IMR-90 (cell line): ENCODE measurements around the gene SLC26A1. TPM values are rescaled to one million over a fixed set of nuclear protein-coding genes. Genes with fewer than 3 reads are reported as not detected.

Experiments
- ATAC-seq: fragments of 200-7000 bp; cut with Tn5 transposase; 2 replicates; pipeline ENCODE4 v1.9.1; 2020; ENCODE audit warnings: low read depth, mild to moderate bottlenecking, moderate library complexity
- BruUV-seq: library from RNA; stranded (reverse); fragments of 400-500 nt; replicated peaks from 2 replicates; lab custom pipeline; 2021; lab: Mats Ljungman, UMichigan
- CTCF ChIA-PET: fragments of 300-600 bp; formaldehyde crosslinking; extraction: SDS; loops from one replicate; lab custom pipeline; 2021; ENCODE audit warnings: antibody characterized with exemption; lab: Yijun Ruan, JAX
- POLR2A ChIA-PET: fragments of 300-600 bp; sonication (Branson Sonifier 250); formaldehyde crosslinking; loops from one replicate; lab custom pipeline; 2022; ENCODE audit warnings: antibody characterized with exemption; ENCODE audit not compliant: unreplicated experiment; lab: Charles Lee
- DNase-seq: peaks from one replicate; pipeline ENCODE4 v3.0.0; 2013
- H2AFZ ChIP-seq: replicated peaks from 2 replicates; pipeline ENCODE3; 2013; ENCODE audit warnings: low read length, mild to moderate bottlenecking; ENCODE audit not compliant: poor library complexity
- H2AK5ac ChIP-seq: 2 replicates; pipeline ENCODE4 v1.6.1; 2013; ENCODE audit warnings: low read depth, low read length, inconsistent platforms
- H2AK9ac ChIP-seq: replicated peaks from 2 replicates; pipeline ENCODE3; 2013; ENCODE audit warnings: mild to moderate bottlenecking, low read depth, low read length, moderate library complexity; ENCODE audit not compliant: poor library complexity
- H2BK120ac ChIP-seq: 2 replicates; pipeline ENCODE4 v1.6.1; 2013; ENCODE audit warnings: low read depth, low read length, inconsistent platforms
- H2BK15ac ChIP-seq: 3 replicates; pipeline ENCODE4 v1.6.1; 2013; ENCODE audit warnings: low read depth, low read length, inconsistent platforms
- H2BK20ac ChIP-seq: 2 replicates; pipeline ENCODE4 v1.6.1; 2013; ENCODE audit warnings: low read depth, mild to moderate bottlenecking, inconsistent platforms, low read length, moderate library complexity
- H2BK5ac ChIP-seq: 2 replicates; pipeline ENCODE4 v1.6.1; 2013; ENCODE audit warnings: mild to moderate bottlenecking, low read depth, low read length, inconsistent platforms; ENCODE audit not compliant: poor library complexity, severe bottlenecking
- H3K14ac ChIP-seq: replicated peaks from 2 replicates; pipeline ENCODE4 v1.6.1; 2013; ENCODE audit warnings: low read depth, low read length, inconsistent platforms
- H3K18ac ChIP-seq: 2 replicates; pipeline ENCODE4 v1.6.1; 2013; ENCODE audit warnings: low read depth, low read length, control low read depth
- H3K23ac ChIP-seq: 2 replicates; pipeline ENCODE4 v1.6.1; 2013; ENCODE audit warnings: low read depth, low read length, inconsistent platforms
- H3K27ac ChIP-seq: 2 replicates; pipeline ENCODE4 v1.5.1; 2013; ENCODE audit warnings: mild to moderate bottlenecking, control low read depth, low read length; ENCODE audit not compliant: insufficient read depth
- H3K27me3 ChIP-seq: 2 replicates; pipeline ENCODE4 v1.6.1; 2013; ENCODE audit warnings: low read length; ENCODE audit not compliant: control insufficient read depth, insufficient read depth
- H3K36me3 ChIP-seq: 2 replicates; pipeline ENCODE4 v1.6.1; 2013; ENCODE audit warnings: low read length, mixed read lengths; ENCODE audit not compliant: control insufficient read depth, insufficient read depth
- H3K4ac ChIP-seq: 2 replicates; pipeline ENCODE4 v1.6.1; 2013; ENCODE audit warnings: low read depth, low read length, inconsistent platforms
- H3K4me1 ChIP-seq: 2 replicates; pipeline ENCODE4 v1.6.1; 2013; ENCODE audit warnings: low read length, mixed read lengths; ENCODE audit not compliant: control insufficient read depth, insufficient read depth
- H3K4me2 ChIP-seq: 2 replicates; pipeline ENCODE4 v1.6.1; 2013; ENCODE audit warnings: low read depth, mild to moderate bottlenecking, control low read depth, low read length, moderate library complexity
- H3K4me3 ChIP-seq: 2 replicates; pipeline ENCODE4 v1.5.1; 2013; ENCODE audit warnings: low read depth, mild to moderate bottlenecking, control low read depth, low read length, moderate library complexity; ENCODE audit not compliant: insufficient read depth
- H3K56ac ChIP-seq: 2 replicates; pipeline ENCODE4 v1.6.1; 2013; ENCODE audit warnings: low read length, inconsistent platforms; ENCODE audit not compliant: insufficient read depth; ENCODE audit errors: extremely low read depth
- H3K79me1 ChIP-seq, 2 experiments: 2 replicates each; pipeline ENCODE4 v1.6.1; 2013; ENCODE audit warnings: low read length in 2 of 2, inconsistent platforms in 1 of 2, low read depth in 1 of 2
- H3K9ac ChIP-seq: 2 replicates; pipeline ENCODE4 v1.6.1; 2013; ENCODE audit warnings: low read depth, low read length, control low read depth
- H3K9me1 ChIP-seq: 2 replicates; pipeline ENCODE4 v1.6.1; 2013; ENCODE audit warnings: low read length, inconsistent platforms; ENCODE audit not compliant: insufficient read depth
- H3K9me3 ChIP-seq: 2 replicates; pipeline ENCODE4 v1.6.1; 2013; ENCODE audit warnings: low read length; ENCODE audit not compliant: control insufficient read depth, insufficient read depth
- H4K20me1 ChIP-seq: 2 replicates; pipeline ENCODE4 v1.6.1; 2013; ENCODE audit warnings: low read length, inconsistent platforms; ENCODE audit not compliant: insufficient read depth
- H4K5ac ChIP-seq: 2 replicates; pipeline ENCODE4 v1.6.1; 2013; ENCODE audit warnings: mild to moderate bottlenecking, low read depth, low read length, control low read depth
- H4K8ac ChIP-seq, 2 experiments: 2 replicates each; pipeline ENCODE4 v1.6.1; 2013; ENCODE audit warnings: low read depth in 2 of 2, low read length in 2 of 2, control low read depth in 1 of 2, inconsistent platforms in 1 of 2
- H4K91ac ChIP-seq: 2 replicates; pipeline ENCODE4 v1.6.1; 2013; ENCODE audit warnings: low read depth, low read length, inconsistent platforms; ENCODE audit not compliant: insufficient read depth
- BHLHE40 ChIP-seq: fragments of 150-350 bp; IDR thresholded peaks from 2 replicates; pipeline ENCODE4 v1.6.1; 2016; ENCODE audit warnings: mild to moderate bottlenecking, low read depth, low read length
- CEBPB ChIP-seq: IDR thresholded peaks from 2 replicates; pipeline ENCODE4 v1.6.1; 2012; ENCODE audit warnings: low read depth, low read length, improper control_type of control experiment
- FOS ChIP-seq: fragments of 150-350 bp; IDR thresholded peaks from 2 replicates; pipeline ENCODE4 v1.6.1; 2016; ENCODE audit warnings: low read depth, low read length
- MAFK ChIP-seq: IDR thresholded peaks from 2 replicates; pipeline ENCODE4 v1.6.1; 2012; ENCODE audit warnings: low read depth, low read length, improper control_type of control experiment
- MAZ ChIP-seq: IDR thresholded peaks from 2 replicates; pipeline ENCODE4 v1.6.1; 2012; ENCODE audit warnings: low read depth, mild to moderate bottlenecking, low read length, improper control_type of control experiment, moderate library complexity, borderline replicate concordance
- MXI1 ChIP-seq: IDR thresholded peaks from 2 replicates; pipeline ENCODE4 v1.6.1; 2012; ENCODE audit warnings: low read depth, mild to moderate bottlenecking, low read length, moderate library complexity, borderline replicate concordance
- NFE2L2 ChIP-seq: fragments of 150-350 bp; IDR thresholded peaks from 2 replicates; pipeline ENCODE4 v1.6.1; 2016; ENCODE audit warnings: low read depth, mild to moderate bottlenecking, low read length
- POLR2A ChIP-seq: IDR thresholded peaks from 2 replicates; pipeline ENCODE4 v1.6.1; 2012; ENCODE audit warnings: mild to moderate bottlenecking, low read depth, low read length
- RAD21 ChIP-seq: IDR thresholded peaks from 2 replicates; pipeline ENCODE4 v1.6.1; 2012; ENCODE audit warnings: low read length, improper control_type of control experiment
- RFX5 ChIP-seq: IDR thresholded peaks from 2 replicates; pipeline ENCODE4 v1.8.0; 2012; ENCODE audit warnings: low read depth, mild to moderate bottlenecking, low read length, moderate library complexity
- SMC3 ChIP-seq: fragments of 150-350 bp; IDR thresholded peaks from 2 replicates; pipeline ENCODE4 v1.6.1; 2016; ENCODE audit warnings: low read depth, mild to moderate bottlenecking, antibody characterized with exemption, low read length, moderate library complexity
- WGBS, 2 experiments: methylation state at CpG; one replicate each; pipeline versions ENCODE4 v1.1.5 to v1.1.7; 2013; ENCODE audit warnings: missing lambda C conversion rate in 2 of 2; ENCODE audit not compliant: insufficient read length in 1 of 2; ENCODE audit errors: extremely low coverage in 2 of 2; 5-methylcytosine and 5-hydroxymethylcytosine counted together
- dilution Hi-C: fragments of 300-500 bp; cut with HindIII; formaldehyde crosslinking; loops from one replicate; pipeline ENCODE4 v1.14.3; 2018; ENCODE audit warnings: low sequenced_read_pairs; ENCODE audit not compliant: unreplicated experiment
- in situ Hi-C: fragments of 300-500 bp; cut with MboI; formaldehyde crosslinking; loops from 3 replicates; pipeline ENCODE4 v1.14.3; 2019; ENCODE audit warnings: low sequenced_read_pairs, inconsistent platforms, mixed read lengths
- intact Hi-C: fragments of 100-400 bp; cut with micrococcal nuclease; formaldehyde crosslinking; loops from 2 replicates; pipeline ENCODE4 v1.10.0; 2022
- polyA plus RNA-seq, 3 experiments: library from polyadenylated mRNA; depleted of rRNA; stranded (reverse); fragments of >200 nt; gene quantifications; 2 replicates each; pipeline ENCODE4 v1.2.3, GENCODE V29; 2012; ENCODE audit warnings: low replicate concordance in 1 of 3
- total RNA-seq: library from RNA; depleted of rRNA; stranded (reverse); fragments of >200 nt; gene quantifications from 2 replicates; pipeline ENCODE4 v1.2.3, GENCODE V29; 2012
- TF ChIP-seq, protein P1 (sequence below): fragments of 150-350 bp; IDR thresholded peaks from 2 replicates; pipeline ENCODE4 v1.6.1; 2017; ENCODE audit warnings: mild to moderate bottlenecking, antibody characterized with exemption, low read length, low read depth
- TF ChIP-seq, protein P2 (sequence below): fragments of 150-350 bp; IDR thresholded peaks from 2 replicates; pipeline ENCODE4 v1.6.1; 2016; ENCODE audit warnings: low read depth, mild to moderate bottlenecking, low read length, moderate library complexity, borderline replicate concordance
- TF ChIP-seq, protein P3 (sequence below): conservative IDR thresholded peaks from 2 replicates; pipeline ENCODE4 v1.5.1; 2012; ENCODE audit warnings: mild to moderate bottlenecking, low read depth, low read length, improper control_type of control experiment

Gene SLC26A1
- total and polyA plus RNA-seq, 2 of the 4 experiments (the other 2 are of a cell fraction): 0.09 TPM; not detected in 1

DNA sequence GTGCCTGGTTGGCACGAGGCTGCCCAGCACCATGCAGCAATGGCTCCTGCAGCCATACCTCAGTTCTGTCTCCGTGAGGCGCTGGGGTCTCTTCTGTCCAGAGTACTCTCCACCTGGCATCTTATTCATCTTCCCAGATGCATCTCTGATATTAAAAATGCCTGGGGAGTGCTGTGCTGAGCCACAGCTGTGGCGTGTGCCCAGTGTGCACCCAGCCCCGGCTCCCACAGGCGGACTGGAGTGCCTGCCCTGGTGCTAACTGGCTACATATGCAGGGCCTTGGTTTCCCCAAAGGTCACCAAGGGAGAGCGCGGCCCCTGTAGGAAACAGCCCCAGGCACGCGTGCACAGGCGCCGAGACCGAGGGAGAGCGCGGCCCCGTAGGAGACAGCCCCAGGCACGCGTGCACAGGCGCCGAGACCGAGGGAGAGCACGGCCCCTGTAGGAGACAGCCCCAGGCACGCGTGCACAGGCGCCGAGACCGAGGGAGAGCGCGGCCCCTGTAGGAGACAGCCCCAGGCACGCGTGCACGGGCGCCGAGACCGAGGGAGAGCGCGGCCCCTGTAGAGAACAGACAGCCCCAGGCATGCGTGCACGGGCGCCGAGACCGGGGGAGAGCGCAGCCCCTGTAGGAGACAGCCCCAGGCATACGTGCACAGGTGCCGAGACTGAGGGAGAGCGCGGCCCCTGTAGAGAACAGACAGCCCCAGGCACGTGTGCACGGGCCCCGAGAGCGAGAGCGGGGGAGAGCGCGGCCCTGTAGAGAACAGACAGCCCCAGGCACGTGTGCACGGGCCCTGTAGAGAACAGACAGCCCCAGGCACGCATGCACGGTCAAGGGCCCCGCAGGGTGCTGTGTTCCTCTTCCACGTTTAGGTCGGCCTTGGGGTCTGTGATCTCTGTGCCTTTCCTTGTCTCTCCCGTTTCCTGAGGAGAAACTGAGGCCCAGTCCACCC is 46.4 kb downstream of the SLC26A1 start:
- Histone ChIP-seq H3K9me3 (no peaks in the 10 kb centered on the region), H3K9ac (no peak overlapping the region), H3K27me3 (no peaks in the 10 kb centered on the region), H2BK5ac (no peak overlapping the region), H3K4ac (no peak overlapping the region), H2BK15ac (no peak overlapping the region), H2BK120ac (no peak overlapping the region), H4K20me1 (peaks cover 20% of the 10 kb centered on the region), H2AFZ (no peak overlapping the region), H3K56ac (no peak overlapping the region), H4K5ac (no peak overlapping the region), H3K23ac (no peak overlapping the region), H3K36me3 (no peaks in the 10 kb centered on the region; the same call in 1 of the 2 replicates), H4K8ac (no peak overlapping the region), H3K27ac (no peak overlapping the region), H3K4me2 (no peak overlapping the region), H3K4me1 (peaks cover 6% of the 10 kb centered on the region; the same call in 1 of the 2 replicates), H2AK5ac (no peak overlapping the region), H2BK20ac (no peak overlapping the region), H3K9me1 (0 out of 2 replicates have a peak, but pooled peaks cover 3% of the 10 kb centered on the region), H3K18ac (no peak overlapping the region), H4K91ac (no peak overlapping the region), H3K79me1 (0 out of 4 replicates have a peak, but pooled peaks cover 0 to 8% of the 10 kb centered on the region in 2 experiments), H3K4me3 (no peak overlapping the region), H3K14ac (no peak overlapping the region), H2AK9ac (no peak overlapping the region)
- 69% methylated on average over 34 of the region's 62 CpGs; no CpG with 5 or more reads in 1 of the 2 experiments for WGBS, 2 experiments
- TF ChIP-seq MAFK (no peak), MAZ (no peak), BHLHE40 (no peak), RAD21 (no peak), NFE2L2 (no peak), CEBPB (no peak), SMC3 (no peak), MXI1 (no peak), POLR2A (no peak), RFX5 (no peak), FOS (no peak)
- TF ChIP-seq, protein P1, sequence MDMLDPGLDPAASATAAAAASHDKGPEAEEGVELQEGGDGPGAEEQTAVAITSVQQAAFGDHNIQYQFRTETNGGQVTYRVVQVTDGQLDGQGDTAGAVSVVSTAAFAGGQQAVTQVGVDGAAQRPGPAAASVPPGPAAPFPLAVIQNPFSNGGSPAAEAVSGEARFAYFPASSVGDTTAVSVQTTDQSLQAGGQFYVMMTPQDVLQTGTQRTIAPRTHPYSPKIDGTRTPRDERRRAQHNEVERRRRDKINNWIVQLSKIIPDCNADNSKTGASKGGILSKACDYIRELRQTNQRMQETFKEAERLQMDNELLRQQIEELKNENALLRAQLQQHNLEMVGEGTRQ: no peak
- TF ChIP-seq, protein P2, sequence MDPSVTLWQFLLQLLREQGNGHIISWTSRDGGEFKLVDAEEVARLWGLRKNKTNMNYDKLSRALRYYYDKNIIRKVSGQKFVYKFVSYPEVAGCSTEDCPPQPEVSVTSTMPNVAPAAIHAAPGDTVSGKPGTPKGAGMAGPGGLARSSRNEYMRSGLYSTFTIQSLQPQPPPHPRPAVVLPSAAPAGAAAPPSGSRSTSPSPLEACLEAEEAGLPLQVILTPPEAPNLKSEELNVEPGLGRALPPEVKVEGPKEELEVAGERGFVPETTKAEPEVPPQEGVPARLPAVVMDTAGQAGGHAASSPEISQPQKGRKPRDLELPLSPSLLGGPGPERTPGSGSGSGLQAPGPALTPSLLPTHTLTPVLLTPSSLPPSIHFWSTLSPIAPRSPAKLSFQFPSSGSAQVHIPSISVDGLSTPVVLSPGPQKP: no peak
- TF ChIP-seq, protein P3, sequence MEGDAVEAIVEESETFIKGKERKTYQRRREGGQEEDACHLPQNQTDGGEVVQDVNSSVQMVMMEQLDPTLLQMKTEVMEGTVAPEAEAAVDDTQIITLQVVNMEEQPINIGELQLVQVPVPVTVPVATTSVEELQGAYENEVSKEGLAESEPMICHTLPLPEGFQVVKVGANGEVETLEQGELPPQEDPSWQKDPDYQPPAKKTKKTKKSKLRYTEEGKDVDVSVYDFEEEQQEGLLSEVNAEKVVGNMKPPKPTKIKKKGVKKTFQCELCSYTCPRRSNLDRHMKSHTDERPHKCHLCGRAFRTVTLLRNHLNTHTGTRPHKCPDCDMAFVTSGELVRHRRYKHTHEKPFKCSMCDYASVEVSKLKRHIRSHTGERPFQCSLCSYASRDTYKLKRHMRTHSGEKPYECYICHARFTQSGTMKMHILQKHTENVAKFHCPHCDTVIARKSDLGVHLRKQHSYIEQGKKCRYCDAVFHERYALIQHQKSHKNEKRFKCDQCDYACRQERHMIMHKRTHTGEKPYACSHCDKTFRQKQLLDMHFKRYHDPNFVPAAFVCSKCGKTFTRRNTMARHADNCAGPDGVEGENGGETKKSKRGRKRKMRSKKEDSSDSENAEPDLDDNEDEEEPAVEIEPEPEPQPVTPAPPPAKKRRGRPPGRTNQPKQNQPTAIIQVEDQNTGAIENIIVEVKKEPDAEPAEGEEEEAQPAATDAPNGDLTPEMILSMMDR: no peak
- in situ Hi-C loops (no loop called here), intact Hi-C loops (no loop called here), dilution Hi-C loops (no loop called here)
- DNase-seq (no peak), ATAC-seq (no peak)
- POLR2A ChIA-PET: no interaction called here
- BruUV-seq: no TSS peak
- CTCF ChIA-PET: no interaction called here
